Stimulated activated CD8-positive, alpha-beta memory T cell treated with anti-CD3 and anti-CD28 coated beads, Interleukin-12 subunit alpha, Interleukin-12 subunit beta, amount 100 ng/mL, for 4 hours (primary cell): ENCODE results near the gene ZBTB8B.
"Not testable (repeated sequence)": the region's sequence is repeated elsewhere in the genome, so short reads cannot be mapped to it uniquely, and the experiment has no call there.

ENCODE experiments used
- DNase-seq: peaks from one replicate; pipeline ENCODE4 v3.0.0-alpha.2; 2020; ENCODE audit warnings: low read depth

Gene ZBTB8B

GRCh38 chr1:32464716-32465577 lies at the start of gene ZBTB8B:
Gene ZBTB8B, plus strand, starts transcription at chr1:32465072. Its CDS starts 5,553 bp downstream, at chr1:32470625.
- DNase-seq: no peak

DNA sequence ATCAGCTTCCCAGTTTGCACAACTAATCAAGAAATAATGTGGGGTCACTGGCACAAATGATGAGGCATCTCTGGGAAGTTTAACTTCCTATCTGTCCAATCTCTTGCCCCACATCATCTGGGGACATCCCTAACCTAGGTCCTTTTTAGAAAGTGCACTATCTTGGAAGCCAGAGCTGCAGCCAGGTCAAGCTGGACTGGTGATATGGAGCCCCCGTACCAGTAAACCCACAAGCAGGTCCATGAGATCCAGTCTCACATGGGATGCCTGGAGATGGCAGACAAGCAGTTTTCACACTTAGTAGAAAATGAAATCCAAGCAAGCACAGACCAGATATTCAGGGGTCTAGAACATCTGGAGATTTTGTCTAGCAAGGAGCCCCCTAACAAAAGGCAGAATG lies 43.1 kb upstream of the ZBTB8B start:
- no peak for DNase-seq

GRCh38 chr1:32426489-32427255 lies 38.2 kb upstream of the ZBTB8B start:
- no peak for DNase-seq

DNA sequence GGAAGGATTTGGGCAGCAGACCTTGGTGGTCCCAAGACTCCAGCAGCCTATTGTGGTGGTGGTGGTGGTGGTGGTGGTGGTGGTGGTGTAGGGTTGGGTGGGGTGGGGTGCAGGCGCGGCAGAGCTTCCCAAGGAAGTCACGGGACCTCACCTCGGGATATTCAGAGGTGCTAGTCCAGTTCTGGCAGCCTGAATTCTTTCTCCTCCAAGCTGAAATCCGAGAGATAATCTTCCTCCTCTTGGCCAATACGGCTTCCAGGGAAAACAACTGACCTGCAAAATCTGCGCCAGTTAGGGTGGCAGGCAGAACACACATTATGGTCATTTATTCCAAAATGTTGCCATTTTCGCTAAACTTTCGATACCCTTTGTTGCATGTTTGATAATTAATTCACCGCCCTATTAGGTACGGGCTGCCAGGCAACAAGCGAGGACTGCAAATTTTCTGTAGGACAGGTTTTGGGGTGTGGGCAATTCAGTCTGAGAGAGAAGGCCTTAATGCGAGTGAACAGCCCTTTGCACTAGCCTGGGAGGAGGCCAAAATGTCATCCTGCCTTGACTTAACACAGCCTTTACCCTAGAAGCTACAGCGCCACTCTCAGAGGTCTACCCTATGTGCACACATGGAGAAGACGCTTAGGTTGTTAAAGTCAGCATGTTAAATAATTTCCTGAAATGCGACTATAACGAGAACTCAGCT lies 37.5 kb upstream of the ZBTB8B start:
- DNase-seq: no peak

DNA sequence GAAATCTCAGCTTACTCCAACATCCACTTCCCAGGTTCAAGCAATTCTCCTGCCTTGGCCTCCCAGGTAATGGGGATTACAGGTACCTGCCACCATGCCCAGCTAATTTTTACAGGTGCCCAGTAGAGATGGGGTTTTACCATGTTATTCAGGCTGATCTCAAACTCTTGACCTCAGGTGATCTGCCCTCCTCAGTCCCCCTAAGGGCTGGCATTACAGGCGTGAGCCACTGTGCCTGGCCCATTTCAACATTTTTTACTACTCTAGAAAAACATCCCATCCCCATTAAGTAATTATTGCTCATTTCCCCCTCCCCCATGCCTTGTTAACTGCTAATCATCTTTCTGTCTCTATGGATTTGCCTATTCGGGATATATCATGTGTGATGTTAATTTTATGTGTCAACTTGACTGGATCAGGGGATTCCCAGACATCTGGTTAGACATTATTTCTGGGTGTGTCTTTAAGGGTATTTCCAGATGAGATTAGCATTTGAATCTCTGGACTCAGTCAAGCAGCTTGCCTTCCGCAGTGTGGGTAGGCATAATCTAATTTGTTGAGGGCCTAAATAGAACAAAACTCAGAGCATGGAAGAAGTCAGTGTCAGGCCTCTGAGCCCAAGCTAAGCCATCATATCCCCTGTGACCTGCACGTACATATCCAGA lies 33.0 kb upstream of the ZBTB8B start:
- no peak for DNase-seq

- no peak for DNase-seq
Observed at GRCh38 chr1:32438136-32438535, 26.7 kb upstream of the ZBTB8B start.

DNA sequence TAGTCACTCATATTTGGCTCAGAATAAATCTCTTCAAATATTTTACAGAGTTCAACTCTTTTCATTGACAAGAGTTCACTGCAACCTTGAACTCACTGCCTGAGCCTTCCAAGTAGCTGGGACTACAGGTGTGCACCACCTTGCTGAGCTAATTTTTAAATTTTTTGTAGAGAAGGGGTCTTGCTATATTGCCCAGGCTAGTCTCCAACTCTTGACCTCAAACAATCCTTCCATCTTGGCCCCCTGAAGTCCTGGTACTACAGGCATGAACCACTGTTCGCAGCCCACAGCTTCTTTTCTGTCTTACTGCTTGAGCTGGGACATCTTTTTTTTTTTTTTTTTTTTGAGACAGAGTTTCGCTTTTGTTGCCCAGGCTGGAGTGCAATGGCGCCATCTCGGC lies 26.1 kb upstream of the ZBTB8B start:
- not testable (repeated sequence) for DNase-seq

- not testable (repeated sequence) for DNase-seq
Observed at GRCh38 chr1:32441467-32441866, 23.4 kb upstream of the ZBTB8B start.

DNA sequence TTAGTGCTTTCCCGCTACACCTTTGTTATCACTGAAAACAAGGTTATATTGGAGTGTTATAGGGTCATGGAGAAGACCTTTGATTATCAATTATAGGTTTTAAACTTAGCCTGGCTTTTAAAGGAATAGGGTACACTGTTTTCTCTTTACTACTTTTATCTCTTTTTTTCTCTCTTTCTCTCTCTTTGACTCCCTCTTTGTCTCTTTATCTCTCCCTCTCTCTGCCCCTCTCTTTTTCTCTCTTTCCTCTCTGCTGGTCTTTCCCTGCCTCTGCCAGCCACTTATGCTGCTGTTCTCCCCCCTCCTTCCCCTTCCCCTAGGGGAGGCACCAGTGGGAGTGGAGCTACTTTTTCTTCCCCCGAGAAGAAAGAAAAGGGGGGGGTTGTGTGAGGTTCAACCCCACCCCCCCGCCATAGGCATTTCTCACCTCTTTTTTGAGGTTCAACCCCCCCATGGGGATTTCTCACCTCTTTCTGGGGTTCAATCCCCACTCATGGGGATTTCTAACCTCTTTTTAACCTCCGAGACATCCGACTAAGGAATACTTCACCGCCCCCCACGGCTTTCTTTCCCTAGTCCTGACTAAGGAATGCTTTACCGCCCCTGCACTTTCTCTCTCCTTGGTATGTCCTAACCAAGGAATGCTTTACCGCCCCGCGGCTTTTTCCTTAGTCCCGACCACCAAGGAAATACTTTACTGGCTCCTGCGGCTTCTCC lies 17.2 kb upstream of the ZBTB8B start:
- DNase-seq: no peak

- peak; percentile 7 for DNase-seq
Observed at GRCh38 chr1:32448186-32448772, 16.6 kb upstream of the ZBTB8B start.

DNA sequence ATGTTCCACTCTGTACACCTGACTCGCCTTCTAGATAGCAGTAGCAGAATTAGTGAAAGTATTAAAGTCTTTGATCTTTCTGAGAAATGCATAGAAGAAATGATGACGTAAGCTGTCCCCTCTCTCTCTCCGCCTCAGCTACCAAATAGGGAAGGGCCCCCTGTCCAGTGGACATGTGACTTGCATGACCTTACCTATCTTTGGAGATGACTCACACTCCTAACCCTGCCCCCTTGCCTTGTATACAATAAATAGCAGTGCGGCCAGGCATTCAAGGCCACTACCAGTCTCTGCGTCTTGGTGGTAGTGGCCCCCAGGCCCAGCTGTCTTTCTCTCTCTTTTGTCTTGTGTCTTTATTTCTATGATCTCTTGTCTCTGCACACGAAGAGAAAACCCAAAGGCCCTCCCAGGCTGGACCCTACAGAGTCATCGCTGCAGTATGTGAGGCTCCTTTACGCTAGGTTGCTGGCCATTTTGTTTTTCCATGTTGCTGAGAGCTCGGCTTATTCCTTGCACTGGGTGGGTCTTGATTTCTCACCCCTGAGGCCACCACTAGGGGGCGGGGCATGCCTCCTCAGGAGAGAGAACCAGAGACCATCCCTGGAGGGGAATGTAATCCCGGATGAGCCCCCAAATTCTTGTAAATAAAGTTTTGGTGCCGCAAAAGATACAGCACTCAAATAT lies 16.0 kb upstream of the ZBTB8B start:
- no peak for DNase-seq

- DNase-seq: not testable (repeated sequence)
Observed at GRCh38 chr1:32449457-32449831, 15.4 kb upstream of the ZBTB8B start.

GRCh38 chr1:32454726-32455125 lies 10.1 kb upstream of the ZBTB8B start:
- DNase-seq: no peak

DNA sequence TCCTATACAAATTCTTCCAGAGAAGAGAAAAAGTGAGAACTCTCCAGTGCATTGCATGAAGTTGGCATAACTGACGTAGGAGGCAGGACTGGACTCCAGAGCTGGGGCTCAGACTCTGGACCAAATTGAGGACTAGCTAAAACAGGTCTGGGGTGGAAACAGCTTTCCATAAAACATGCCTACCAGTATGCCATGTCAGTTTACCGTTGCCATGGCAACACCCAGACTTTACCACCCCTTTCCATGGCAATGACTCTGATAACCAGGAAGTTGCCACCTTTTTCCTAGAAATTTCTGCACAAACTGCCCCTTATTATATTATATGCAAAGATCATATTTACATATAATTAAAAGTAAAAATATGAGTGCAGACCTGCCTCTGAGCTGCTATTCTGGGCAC lies 8.9 kb upstream of the ZBTB8B start:
- DNase-seq: no peak

GRCh38 chr1:32458798-32459197 lies 6.1 kb upstream of the ZBTB8B start:
- DNase-seq: not testable (repeated sequence)

GRCh38 chr1:32462977-32463376 lies 1.9 kb upstream of the ZBTB8B start:
- not testable (repeated sequence) for DNase-seq

- DNase-seq: no peak
Observed at GRCh38 chr1:32464191-32464715, 619 bp upstream of the ZBTB8B start.

DNA sequence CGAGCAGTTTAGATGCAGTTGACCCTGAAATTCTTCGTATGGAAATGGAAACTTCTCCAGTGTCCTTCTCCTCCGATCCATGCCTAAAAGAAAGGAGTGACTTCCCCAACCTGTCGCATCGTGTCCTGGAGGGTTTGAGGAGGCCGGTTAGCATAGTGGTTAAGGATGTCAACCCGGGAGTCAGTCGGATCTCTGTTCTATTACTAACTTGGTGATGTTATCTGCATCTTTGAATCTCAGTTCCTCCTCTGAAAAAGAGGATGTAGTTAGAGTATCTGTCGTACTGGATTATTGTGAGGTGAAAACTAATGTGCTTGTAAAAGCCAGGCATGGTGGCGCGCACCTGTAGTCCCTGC lies 684 bp downstream of the ZBTB8B start:
- DNase-seq: no peak

GRCh38 chr1:32466761-32467160 lies 1.9 kb downstream of the ZBTB8B start:
- DNase-seq: no peak

DNA sequence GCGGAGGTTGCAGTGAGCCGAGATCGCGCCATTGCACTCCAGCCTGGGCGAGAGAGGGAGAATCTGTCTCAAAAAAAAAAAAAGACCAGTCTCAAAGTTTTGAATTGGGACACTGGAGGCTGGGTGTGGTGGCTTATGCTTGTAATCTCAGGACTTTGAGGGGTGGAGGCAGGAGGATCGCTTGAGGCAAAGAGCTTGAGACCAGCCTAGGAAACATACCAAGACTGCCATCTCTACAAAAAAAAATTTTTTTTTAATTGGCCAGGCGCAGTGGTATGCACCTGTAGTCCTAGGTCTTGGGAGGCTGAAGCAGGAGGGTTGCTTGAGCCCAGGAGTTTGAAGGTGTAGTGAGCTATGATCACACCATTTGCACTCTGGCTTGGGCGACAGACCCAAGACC lies 3.9 kb downstream of the ZBTB8B start:
- no peak for DNase-seq
